Stimulated activated CD4-positive, alpha-beta T cell treated with anti-CD3 and anti-CD28 coated beads, TNF-alpha, amount 100 ng/mL, for 48 hours (primary cell): ENCODE measurements around the gene ASNSD1.

Source experiments
- DNase-seq, 3 donors: peaks; one replicate each; pipeline ENCODE4 v3.0.0-alpha.2; 2020; ENCODE audit warnings: low read depth in 3 of 3

The ASNSD1 gene

DNA sequence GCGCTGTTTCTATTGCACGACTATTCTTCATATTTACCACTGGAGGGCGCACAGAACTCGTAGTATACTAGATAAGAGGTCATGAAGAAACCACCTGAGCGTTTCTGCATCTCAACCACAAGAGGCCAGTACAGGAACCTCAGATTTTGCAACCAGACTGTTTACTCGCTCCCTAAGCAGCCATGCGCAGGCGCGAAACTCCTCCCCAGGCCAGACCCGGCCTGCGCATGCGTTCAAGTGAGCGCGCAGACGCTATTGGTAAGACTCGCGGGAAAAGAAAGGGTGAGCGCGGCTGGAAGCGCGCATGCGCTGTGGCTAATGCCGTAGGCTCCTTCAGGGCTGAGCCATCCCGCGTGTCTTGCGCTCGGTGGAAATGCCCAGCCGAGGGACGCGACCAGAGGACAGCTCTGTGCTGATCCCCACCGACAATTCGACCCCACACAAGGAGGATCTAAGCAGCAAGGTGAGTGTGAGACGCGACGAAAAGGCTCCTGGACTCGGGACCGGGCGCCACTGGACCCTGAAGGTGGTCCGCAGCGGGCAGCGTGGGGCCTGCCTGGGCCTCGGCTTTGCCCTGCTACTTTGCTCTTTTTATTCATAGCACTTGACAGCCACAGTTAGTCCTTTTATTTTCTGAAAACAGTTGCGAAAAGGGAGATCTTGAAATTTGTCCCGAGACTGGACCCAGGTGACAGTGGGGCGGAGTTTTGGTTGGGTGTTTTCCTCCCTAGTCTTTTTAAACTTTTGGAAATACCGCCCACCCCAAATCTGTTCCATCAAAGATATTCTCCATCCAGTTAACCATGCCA, at the start of gene ASNSD1:
Gene ASNSD1 (plus strand): TSS at position 312 of the 809 bp plus-strand sequence. CDS start 4,674 bp downstream, outside the sequence.
- DNase-seq, result peak; percentile 95 to 97 (median 95)

DNA sequence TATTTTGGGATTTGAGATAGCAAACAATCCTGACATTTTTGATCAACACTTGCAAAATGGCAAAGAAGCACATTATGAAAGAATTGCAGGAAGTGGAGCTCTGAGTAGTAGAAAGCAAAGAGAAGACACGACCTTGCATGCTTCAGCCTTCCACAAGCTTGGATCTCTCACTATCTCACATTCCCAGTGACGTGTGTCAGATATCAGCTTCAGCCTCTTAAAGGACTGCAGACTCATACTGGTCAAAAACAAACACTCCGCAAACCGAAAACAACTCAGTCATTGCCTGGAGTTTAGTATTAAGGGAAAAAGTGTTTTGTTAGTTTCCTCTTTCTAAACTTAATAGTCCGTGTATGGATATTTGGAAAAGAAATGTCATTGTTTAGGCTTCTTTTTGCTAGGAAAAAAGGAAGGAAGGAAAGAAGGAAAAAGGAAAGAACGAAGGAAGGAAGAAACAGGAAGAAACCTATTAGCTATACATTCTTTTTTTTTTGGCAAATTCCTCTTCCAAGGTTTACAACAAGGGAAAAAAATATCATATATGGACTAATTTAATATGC, 48.1 kb upstream of the ASNSD1 start:
- DNase-seq, result no peak

DNA sequence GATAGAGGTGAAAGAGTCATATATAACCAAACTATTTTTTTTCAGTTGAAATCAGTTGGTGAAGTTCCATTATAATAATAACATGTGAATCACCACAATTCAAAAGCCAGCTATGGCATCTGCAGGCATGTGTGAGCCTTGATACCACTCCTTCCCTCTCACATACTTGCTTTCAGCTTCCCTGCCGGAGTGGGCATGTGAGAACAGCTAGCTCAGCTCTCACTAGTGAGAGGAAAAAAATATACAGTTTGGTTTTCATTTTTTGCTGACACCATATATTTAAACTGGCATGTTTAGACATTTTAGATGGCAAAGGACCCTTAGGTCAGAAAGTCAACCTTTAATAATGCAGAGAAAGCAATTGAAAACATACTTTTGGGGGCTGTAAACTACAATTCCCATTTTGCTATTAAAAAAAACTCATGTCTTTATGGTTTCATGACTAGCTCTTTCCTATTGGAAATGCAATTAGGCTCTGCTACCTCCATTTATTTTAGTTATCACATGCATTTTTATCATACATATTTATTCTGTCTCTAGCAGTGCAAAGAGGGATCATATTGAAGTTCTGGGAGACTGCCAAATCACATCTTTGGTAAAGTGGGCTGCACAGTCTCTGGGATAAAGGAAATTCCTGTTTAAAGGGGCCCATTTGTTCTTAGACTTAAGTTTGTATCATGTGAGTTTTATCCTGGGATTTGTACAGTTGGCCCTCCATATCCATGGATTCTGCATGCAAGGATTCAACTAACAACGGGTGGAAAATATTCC, 47.4 kb upstream of the ASNSD1 start:
- no peak for DNase-seq

DNA sequence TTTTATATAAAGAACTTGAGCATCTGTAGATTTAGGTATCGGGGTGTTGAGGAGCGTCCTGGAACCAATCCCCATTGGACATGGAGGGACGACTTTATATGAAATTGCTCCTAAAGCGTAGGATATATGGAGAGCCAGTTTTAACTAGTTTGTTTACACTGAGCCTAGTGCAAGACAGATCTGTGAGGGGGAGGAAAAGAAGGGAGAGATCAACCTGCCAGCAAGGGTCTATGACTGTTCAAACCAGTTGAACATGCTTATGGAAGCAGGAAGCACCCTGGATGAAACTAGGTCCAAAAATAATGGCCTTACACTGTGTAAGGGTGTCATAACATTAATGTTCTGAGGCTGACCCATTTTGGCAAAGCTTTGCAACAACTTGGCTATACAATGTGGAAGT, 46.7 kb upstream of the ASNSD1 start:
- DNase-seq, result no peak

DNA sequence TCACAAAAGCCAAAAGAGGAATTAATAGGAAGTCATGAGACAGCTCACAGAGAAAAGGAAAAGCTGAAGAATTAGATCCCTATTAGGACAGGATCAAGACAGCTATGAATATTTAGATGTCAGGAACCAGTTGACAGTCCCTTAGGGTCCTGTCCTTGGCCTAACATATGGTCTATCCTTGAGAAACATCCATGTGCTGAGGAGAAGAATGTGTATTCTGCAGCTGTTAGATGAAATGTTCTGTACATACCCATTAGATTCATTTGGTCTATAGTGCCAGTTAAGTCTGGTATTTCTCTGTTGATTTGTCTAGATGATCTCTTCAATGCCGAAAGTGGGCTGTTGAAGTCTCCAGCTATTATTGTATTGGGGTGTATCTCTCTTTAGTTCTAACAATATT, 43.1 kb upstream of the ASNSD1 start:
- no peak for DNase-seq

DNA sequence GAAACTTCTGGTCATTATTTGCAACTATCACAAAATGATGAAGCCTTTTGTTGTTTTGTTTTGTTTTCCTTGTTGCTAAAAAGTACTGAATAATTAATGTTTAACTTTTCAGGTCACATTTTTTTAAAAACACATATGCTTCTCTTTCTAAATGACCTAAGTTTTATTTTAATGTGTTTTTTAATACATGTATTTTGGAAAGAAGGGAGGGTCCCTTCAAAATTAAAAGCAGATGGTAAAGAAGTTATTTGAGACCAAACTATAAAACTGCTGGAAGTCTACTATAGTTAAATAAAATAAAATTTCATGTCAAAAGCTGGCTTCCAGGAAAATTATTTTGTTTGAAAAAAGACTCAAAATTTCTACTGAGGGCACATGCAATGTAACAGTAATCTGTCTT, 39.5 kb upstream of the ASNSD1 start:
- no peak for DNase-seq

DNA sequence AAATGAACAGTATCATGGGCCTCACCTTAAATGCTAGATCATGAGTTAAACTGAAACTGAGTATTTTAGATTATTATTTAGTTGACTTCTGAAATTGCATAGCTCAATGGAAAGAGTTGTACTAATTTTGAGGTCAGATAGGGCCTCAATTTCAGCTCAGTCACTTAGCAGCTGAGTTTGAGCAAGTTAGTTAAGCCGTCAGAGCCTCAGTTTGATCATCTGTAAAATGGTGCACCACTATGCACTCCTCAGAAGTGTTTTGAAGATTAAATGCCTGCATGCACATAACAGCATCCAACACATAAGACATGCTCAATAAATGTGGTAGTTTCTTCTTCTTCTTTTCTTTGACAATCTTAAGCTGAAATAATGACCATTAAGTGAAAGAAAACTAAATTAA, 38.2 kb upstream of the ASNSD1 start:
- DNase-seq, result no peak

DNA sequence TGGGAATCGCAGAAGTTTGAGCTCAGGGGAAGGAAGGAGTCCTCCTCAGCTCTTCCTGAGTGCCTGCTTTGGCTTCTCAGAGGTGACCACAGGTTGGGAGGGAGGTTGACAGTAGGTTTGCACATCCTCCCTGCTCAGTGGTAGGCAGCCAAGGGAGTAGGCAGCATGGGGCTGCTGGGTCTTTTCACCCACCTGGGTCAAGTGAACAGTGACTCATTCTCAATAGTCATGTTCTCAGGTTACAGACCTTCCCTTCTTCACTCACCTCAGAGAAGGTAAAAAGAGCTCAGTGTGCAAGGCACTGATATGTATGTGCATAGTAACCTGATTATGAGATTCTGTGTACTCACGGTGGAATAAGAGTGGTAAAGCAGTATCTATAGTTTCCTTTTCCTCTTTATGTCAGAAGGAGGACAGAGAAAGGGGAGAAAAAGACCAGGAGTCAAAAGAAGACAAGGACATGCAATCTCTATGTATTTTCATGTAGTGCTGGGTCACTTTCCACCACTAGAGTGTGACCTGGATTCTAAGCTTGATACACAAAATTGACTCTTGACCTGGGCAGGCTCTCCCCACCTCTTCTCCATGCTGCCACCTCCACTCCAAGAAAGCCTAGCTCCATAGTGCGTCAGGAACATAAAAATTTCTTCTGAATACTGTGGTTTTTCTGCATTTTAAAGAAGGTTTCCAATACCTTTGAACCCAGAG, 36.5 kb upstream of the ASNSD1 start:
- no peak for DNase-seq

DNA sequence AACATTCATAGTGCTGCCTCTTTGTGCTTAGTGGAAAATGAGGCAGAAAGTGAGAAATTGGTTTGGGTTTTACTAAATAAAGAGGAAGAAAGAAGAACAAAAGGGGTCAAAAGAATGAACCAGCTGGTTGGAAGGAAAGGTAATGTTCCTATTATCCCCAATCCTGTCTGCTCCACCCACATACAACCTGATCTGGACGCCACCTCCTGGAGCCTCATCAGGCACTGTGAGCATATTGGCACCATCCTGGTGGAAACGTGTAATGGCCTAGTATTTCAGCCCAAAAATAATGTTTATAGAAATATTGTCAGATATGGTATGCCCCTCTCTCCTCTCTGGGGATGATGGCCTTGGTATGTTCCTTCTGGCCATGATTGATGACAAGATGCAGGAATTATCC, 35.6 kb upstream of the ASNSD1 start:
- DNase-seq, result no peak

- no peak for DNase-seq
Observed at GRCh38 chr2:189627789-189628188, 33.5 kb upstream of the ASNSD1 start.

- DNase-seq, result no peak
Observed at GRCh38 chr2:189628817-189629530, 32.3 kb upstream of the ASNSD1 start.

- no peak for DNase-seq
Observed at GRCh38 chr2:189629531-189630453, 31.5 kb upstream of the ASNSD1 start.

- DNase-seq, result no peak
Observed at GRCh38 chr2:189631849-189632248, 29.4 kb upstream of the ASNSD1 start.

DNA sequence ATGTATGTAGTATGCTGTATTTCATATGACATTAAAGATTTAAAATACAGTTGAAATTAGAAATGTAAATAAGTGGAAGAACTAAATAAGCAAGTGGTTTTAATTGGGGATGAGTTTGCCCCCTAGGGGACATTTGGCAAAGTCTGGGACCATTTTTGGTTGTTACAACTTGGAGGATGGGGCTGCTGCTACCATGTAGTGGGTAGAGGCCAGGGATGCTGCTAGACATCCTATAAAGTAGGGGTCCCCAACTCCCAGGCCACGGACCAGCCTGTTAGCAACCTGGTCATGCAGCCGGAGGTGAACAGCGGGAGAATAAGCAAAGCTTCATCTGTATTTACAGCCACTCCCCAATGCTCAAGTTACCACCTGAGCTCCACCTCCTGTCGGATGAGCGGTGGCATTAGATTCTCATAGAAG, 27.9 kb upstream of the ASNSD1 start:
- no peak for DNase-seq

DNA sequence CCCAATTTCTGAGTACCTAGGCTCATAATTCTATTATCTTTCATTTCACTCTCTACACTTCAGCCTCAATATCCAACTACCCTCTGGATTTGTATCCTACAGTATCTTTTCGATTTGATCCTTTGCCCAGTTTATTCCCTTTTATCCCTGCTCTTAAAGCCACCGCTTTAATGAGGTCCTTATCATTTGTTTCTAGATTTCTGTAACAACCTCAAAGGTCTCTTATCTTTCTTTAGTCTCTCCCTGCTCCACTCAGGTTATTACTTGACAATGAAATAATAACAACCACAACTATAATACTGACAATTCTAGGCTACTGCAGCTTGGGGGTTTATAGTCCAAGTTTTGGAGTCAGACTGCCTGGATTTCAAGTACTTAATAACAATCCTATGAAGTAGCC, 25.9 kb upstream of the ASNSD1 start:
- no peak for DNase-seq

DNA sequence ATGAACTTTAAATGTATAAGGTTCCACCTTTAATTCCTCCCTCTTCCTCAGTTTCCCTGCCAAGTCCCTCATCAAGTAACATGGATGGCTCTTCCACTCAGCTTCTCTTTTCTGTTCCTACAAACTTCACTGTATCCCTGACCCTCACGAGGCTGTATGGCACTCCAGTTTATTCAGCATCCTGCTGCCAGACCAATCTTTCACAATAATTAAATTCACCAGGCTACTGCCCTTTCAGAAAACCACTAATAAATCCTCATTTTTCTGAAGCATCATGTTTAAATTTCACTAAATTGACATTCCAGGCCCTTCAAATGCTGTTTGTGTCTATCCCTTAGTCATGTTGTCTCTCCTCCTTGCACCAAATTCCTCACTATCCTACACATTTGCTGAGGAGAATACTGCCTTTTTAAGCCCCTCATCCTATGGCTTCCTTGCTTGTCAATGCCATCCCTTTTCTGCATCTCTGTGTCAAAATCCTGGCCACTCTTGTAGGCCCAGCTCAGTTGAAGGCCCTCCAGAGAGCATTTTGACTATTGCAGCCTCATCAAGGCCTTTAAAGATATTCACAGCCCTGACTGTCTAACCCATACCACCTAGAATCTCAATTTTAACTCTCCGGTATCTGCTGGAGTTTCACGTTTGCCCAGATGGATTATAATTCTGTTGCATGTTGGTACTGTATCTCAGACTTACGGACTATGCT, 22.8 kb upstream of the ASNSD1 start:
- DNase-seq, result no peak

DNA sequence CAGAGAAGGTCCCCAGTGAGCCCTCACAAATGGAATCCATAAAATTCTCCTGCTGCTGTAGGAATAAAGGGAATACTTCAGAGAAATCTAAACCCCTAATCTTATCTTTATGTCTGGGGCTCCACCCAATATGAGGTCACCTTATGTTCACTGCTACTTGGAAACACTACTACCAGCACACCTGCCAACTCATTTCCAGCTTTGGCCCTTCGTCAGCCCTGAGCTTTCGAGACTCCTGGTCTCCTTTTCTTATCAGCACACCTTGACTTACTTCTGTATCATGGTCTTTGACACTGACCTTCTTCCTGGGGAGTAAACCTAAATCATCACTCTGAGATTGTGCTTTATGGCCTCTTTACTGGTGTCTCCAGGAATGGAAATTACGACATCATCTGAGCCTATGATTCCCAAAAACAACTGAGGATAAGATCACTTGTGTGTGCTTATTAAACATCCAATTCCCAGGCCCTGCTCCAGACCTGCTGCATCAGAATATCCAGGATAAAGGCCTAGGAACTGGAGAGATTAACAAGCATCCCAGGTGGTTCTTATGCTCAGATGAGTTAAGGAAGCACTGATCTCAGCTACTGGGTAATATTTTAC, 22.2 kb upstream of the ASNSD1 start:
- no peak for DNase-seq

- DNase-seq, result no peak
Observed at GRCh38 chr2:189641002-189641401, 20.3 kb upstream of the ASNSD1 start.

GRCh38 chr2:189641590-189641989, 19.7 kb upstream of the ASNSD1 start:
- peak; percentile 18 to 54 (median 33) for DNase-seq
